ENCODE data around the gene SLC9A7.

Gene SLC9A7

GRCh38 chrX:46715530-46715929 lies 43.4 kb downstream of the SLC9A7 start:
- no peak for TF ChIP-seq CTCF (conservative IDR thresholded peaks at IDR 0.05; ENCODE audit: low read length)
- no peak for TF ChIP-seq EZH2phosphoT487 (IDR thresholded peaks at IDR 0.05; ENCODE audit: borderline replicate concordance)
- Histone ChIP-seq H3K4me3 (ENCODE audit: low read length, poor library complexity, severe bottlenecking) (no peak overlapping the region), H3K4me2 (ENCODE audit: low read depth, low read length, poor library complexity, severe bottlenecking) (no peak overlapping the region), H3K27me3 (ENCODE audit: insufficient read depth, low read length, poor library complexity, severe bottlenecking) (no peaks in the 10 kb centered on the region), H3F3A (ENCODE audit: low read depth) (no peaks in the 10 kb centered on the region), H3K9me3 (ENCODE audit: insufficient read depth, low read depth, low read length) (no peaks in the 10 kb centered on the region), H3K36me3 (ENCODE audit: insufficient read depth, low read length) (no peaks in the 10 kb centered on the region), H3K9ac (ENCODE audit: low read depth, low read length, poor library complexity, severe bottlenecking) (no peak overlapping the region), H2AFZ (ENCODE audit: low read length) (no peak overlapping the region), H4K20me1 (ENCODE audit: insufficient read depth, low read length, poor library complexity, severe bottlenecking) (no peaks in the 10 kb centered on the region), H3K9me2 (replicated peaks; ENCODE audit: low read depth, low read length) (no peaks in the 10 kb centered on the region), H3K79me2 (ENCODE audit: insufficient read depth, low read length) (no peaks in the 10 kb centered on the region), H3K4me1 (ENCODE audit: insufficient read depth, low read length, poor library complexity, severe bottlenecking) (peaks cover 18% of the 10 kb centered on the region)

GRCh38 chrX:46713672-46714490 lies 45.0 kb downstream of the SLC9A7 start:
- H3K4me3 ChIP-seq (ENCODE audit: low read length, poor library complexity, severe bottlenecking), result no peak overlapping the region
- no peak overlapping the region; the same call in 1 of the 2 replicates for H2AFZ ChIP-seq (ENCODE audit: low read length)
- no peaks in the 10 kb centered on the region for H3F3A ChIP-seq (ENCODE audit: low read depth)
- no peaks in the 10 kb centered on the region for H3K9me2 ChIP-seq (replicated peaks; ENCODE audit: low read depth, low read length)
- H3K9me3 ChIP-seq (ENCODE audit: insufficient read depth, low read depth, low read length), result no peaks in the 10 kb centered on the region
- no peaks in the 10 kb centered on the region for H3K79me2 ChIP-seq (ENCODE audit: insufficient read depth, low read length)
- no peaks in the 10 kb centered on the region for H4K20me1 ChIP-seq (ENCODE audit: insufficient read depth, low read length, poor library complexity, severe bottlenecking)
- no peaks in the 10 kb centered on the region for H3K27me3 ChIP-seq (ENCODE audit: insufficient read depth, low read length, poor library complexity, severe bottlenecking)
- no peak overlapping the region for H3K9ac ChIP-seq (ENCODE audit: low read depth, low read length, poor library complexity, severe bottlenecking)
- peaks cover 18% of the 10 kb centered on the region for H3K4me1 ChIP-seq (ENCODE audit: insufficient read depth, low read length, poor library complexity, severe bottlenecking)
- H3K36me3 ChIP-seq (ENCODE audit: insufficient read depth, low read length), result no peaks in the 10 kb centered on the region
- H3K4me2 ChIP-seq (ENCODE audit: low read depth, low read length, poor library complexity, severe bottlenecking), result peak overlapping the region; percentile 27
- TF ChIP-seq CTCF (conservative IDR thresholded peaks at IDR 0.05; ENCODE audit: low read length) (no peak), EZH2phosphoT487 (IDR thresholded peaks at IDR 0.05; ENCODE audit: borderline replicate concordance) (no peak)

GRCh38 chrX:46712764-46713163 lies 46.2 kb downstream of the SLC9A7 start:
- Histone ChIP-seq H3K4me2 (ENCODE audit: low read depth, low read length, poor library complexity, severe bottlenecking) (no peak overlapping the region), H3K9me3 (ENCODE audit: insufficient read depth, low read depth, low read length) (no peaks in the 10 kb centered on the region), H4K20me1 (ENCODE audit: insufficient read depth, low read length, poor library complexity, severe bottlenecking) (no peaks in the 10 kb centered on the region), H3K27me3 (ENCODE audit: insufficient read depth, low read length, poor library complexity, severe bottlenecking) (no peaks in the 10 kb centered on the region), H3K9ac (ENCODE audit: low read depth, low read length, poor library complexity, severe bottlenecking) (no peak overlapping the region), H3K79me2 (ENCODE audit: insufficient read depth, low read length) (no peaks in the 10 kb centered on the region), H3K4me3 (ENCODE audit: low read length, poor library complexity, severe bottlenecking) (no peak overlapping the region), H3K9me2 (replicated peaks; ENCODE audit: low read depth, low read length) (no peaks in the 10 kb centered on the region), H3K4me1 (ENCODE audit: insufficient read depth, low read length, poor library complexity, severe bottlenecking) (peaks cover 18% of the 10 kb centered on the region), H3F3A (ENCODE audit: low read depth) (no peaks in the 10 kb centered on the region), H2AFZ (ENCODE audit: low read length) (no peak overlapping the region), H3K36me3 (ENCODE audit: insufficient read depth, low read length) (no peaks in the 10 kb centered on the region)
- TF ChIP-seq CTCF (conservative IDR thresholded peaks at IDR 0.05; ENCODE audit: low read length), result no peak
- TF ChIP-seq EZH2phosphoT487 (IDR thresholded peaks at IDR 0.05; ENCODE audit: borderline replicate concordance), result no peak

Data from Loucy (cell line).